Neural cell (in vitro differentiated cells): ENCODE data around the gene C19orf73.

Experiments used
- EZH2 ChIP-seq: fragments of 200-600, 300-800 bp; shearing (Covaris generic), sonication (generic); IDR thresholded peaks from 2 replicates; pipeline ENCODE4 v1.6.1; 2014; ENCODE audit warnings: antibody characterized with exemption, low read length, borderline replicate concordance, mild to moderate bottlenecking; ENCODE audit not compliant: insufficient read depth, poor library complexity, severe bottlenecking
- MXI1 ChIP-seq: fragments of 450-650 bp; conservative IDR thresholded peaks from 2 replicates; pipeline ENCODE4 v1.6.1; 2014; ENCODE audit warnings: antibody characterized with exemption, mild to moderate bottlenecking; ENCODE audit not compliant: poor library complexity, severe bottlenecking
- POLR2AphosphoS5 ChIP-seq: IDR thresholded peaks from 2 replicates; pipeline ENCODE4 v1.6.1; 2012
- RAD21 ChIP-seq: fragments of 450-650 bp; conservative IDR thresholded peaks from 2 replicates; pipeline ENCODE4 v1.6.1; 2014; ENCODE audit warnings: antibody characterized with exemption, mild to moderate bottlenecking, moderate library complexity
- TAF1 ChIP-seq: IDR thresholded peaks from 2 replicates; pipeline ENCODE4 v1.6.1; 2012; ENCODE audit warnings: low read depth
- TF ChIP-seq, protein P1 (sequence below): fragments of 450-650 bp; IDR thresholded peaks from 2 replicates; pipeline ENCODE4 v1.5.1; 2014; ENCODE audit warnings: antibody characterized with exemption, mild to moderate bottlenecking, moderate library complexity; ENCODE audit not compliant: poor library complexity, severe bottlenecking
- TF ChIP-seq, protein P2 (sequence below): IDR thresholded peaks from 2 replicates; pipeline ENCODE4 v1.6.1; 2012; ENCODE audit warnings: borderline replicate concordance

DNA sequence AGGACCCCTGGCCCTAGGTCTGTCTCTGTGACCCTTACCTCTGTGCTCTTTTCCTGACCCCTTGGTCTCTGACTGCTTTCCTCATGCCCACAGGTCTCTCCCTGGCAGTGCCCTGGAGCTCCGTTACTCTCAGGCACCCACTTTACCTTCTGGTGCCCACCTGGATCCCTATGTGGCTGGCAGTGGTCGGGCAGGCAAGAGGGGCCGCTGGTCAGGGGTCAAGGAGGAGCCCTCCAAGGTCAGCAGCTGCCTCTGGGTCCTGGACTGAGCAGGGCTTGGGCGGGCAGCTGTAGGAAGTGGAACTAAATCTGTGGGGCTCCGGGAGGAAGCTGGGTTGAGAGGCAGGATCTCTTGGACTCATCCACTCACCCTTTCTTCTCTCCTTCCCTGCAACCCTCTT, 16.7 kb upstream of the C19orf73 start:
- no peak for TF ChIP-seq POLR2AphosphoS5
- TF ChIP-seq, protein P1, sequence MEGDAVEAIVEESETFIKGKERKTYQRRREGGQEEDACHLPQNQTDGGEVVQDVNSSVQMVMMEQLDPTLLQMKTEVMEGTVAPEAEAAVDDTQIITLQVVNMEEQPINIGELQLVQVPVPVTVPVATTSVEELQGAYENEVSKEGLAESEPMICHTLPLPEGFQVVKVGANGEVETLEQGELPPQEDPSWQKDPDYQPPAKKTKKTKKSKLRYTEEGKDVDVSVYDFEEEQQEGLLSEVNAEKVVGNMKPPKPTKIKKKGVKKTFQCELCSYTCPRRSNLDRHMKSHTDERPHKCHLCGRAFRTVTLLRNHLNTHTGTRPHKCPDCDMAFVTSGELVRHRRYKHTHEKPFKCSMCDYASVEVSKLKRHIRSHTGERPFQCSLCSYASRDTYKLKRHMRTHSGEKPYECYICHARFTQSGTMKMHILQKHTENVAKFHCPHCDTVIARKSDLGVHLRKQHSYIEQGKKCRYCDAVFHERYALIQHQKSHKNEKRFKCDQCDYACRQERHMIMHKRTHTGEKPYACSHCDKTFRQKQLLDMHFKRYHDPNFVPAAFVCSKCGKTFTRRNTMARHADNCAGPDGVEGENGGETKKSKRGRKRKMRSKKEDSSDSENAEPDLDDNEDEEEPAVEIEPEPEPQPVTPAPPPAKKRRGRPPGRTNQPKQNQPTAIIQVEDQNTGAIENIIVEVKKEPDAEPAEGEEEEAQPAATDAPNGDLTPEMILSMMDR: no peak
- TF ChIP-seq MXI1: no peak
- TF ChIP-seq, protein P2, sequence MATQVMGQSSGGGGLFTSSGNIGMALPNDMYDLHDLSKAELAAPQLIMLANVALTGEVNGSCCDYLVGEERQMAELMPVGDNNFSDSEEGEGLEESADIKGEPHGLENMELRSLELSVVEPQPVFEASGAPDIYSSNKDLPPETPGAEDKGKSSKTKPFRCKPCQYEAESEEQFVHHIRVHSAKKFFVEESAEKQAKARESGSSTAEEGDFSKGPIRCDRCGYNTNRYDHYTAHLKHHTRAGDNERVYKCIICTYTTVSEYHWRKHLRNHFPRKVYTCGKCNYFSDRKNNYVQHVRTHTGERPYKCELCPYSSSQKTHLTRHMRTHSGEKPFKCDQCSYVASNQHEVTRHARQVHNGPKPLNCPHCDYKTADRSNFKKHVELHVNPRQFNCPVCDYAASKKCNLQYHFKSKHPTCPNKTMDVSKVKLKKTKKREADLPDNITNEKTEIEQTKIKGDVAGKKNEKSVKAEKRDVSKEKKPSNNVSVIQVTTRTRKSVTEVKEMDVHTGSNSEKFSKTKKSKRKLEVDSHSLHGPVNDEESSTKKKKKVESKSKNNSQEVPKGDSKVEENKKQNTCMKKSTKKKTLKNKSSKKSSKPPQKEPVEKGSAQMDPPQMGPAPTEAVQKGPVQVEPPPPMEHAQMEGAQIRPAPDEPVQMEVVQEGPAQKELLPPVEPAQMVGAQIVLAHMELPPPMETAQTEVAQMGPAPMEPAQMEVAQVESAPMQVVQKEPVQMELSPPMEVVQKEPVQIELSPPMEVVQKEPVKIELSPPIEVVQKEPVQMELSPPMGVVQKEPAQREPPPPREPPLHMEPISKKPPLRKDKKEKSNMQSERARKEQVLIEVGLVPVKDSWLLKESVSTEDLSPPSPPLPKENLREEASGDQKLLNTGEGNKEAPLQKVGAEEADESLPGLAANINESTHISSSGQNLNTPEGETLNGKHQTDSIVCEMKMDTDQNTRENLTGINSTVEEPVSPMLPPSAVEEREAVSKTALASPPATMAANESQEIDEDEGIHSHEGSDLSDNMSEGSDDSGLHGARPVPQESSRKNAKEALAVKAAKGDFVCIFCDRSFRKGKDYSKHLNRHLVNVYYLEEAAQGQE: no peak
- no peak for TF ChIP-seq EZH2
- TF ChIP-seq RAD21: no peak
- no peak for TF ChIP-seq TAF1
